ENCODE results near the gene TEX29.

TEX29 gene

GRCh38 chr13:111344471-111345191 is 24.2 kb downstream of the TEX29 start:
- DNase-seq, result peak; percentile 91

GRCh38 chr13:111345682-111346081 is 25.2 kb downstream of the TEX29 start:
- DNase-seq, result no peak

GRCh38 chr13:111346101-111346680 is 25.7 kb downstream of the TEX29 start:
- DNase-seq, result no peak

- DNase-seq, result no peak
Measured at GRCh38 chr13:111347438-111347837, 27.0 kb downstream of the TEX29 start.

GRCh38 chr13:111353508-111353907 is 33.1 kb downstream of the TEX29 start:
- DNase-seq, result no peak

- DNase-seq, result no peak
Measured at GRCh38 chr13:111354789-111355188, 34.3 kb downstream of the TEX29 start.

GRCh38 chr13:111356795-111357194 is 36.4 kb downstream of the TEX29 start:
- no peak for DNase-seq

- no peak for DNase-seq
Measured at GRCh38 chr13:111359237-111359915, 38.9 kb downstream of the TEX29 start.

- no peak for DNase-seq
Measured at GRCh38 chr13:111359930-111360329, 39.5 kb downstream of the TEX29 start.

- no peak for DNase-seq
Measured at GRCh38 chr13:111360452-111360851, 40.0 kb downstream of the TEX29 start.

GRCh38 chr13:111361046-111361872 is 40.8 kb downstream of the TEX29 start:
- DNase-seq, result no peak

- DNase-seq, result no peak
Measured at GRCh38 chr13:111361873-111362648, 41.6 kb downstream of the TEX29 start.

GRCh38 chr13:111363121-111363520 is 42.7 kb downstream of the TEX29 start:
- DNase-seq, result no peak

GRCh38 chr13:111363591-111363990 is 43.1 kb downstream of the TEX29 start:
- DNase-seq, result no peak

- DNase-seq, result no peak
Measured at GRCh38 chr13:111365149-111366005, 44.9 kb downstream of the TEX29 start.

GRCh38 chr13:111367340-111367739 is 46.9 kb downstream of the TEX29 start:
- DNase-seq, result no peak

- no peak for DNase-seq
Measured at GRCh38 chr13:111368091-111368490, 47.6 kb downstream of the TEX29 start.

- no peak for DNase-seq
Measured at GRCh38 chr13:111370147-111370546, 49.7 kb downstream of the TEX29 start.

GRCh38 chr13:111370570-111371535 is 50.4 kb downstream of the TEX29 start:
- DNase-seq, result no peak

GRCh38 chr13:111371720-111372119 is 51.3 kb downstream of the TEX29 start:
- DNase-seq, result no peak
